Measurements from ENCODE around the gene GPR176. TPM values are rescaled to one million over a fixed set of nuclear protein-coding genes. Genes with fewer than 3 reads are reported as not detected.
A peak's percentile ranks its signal among the peaks of the same experiment; 100 is the strongest.

GPR176 gene
- total and polyA plus RNA-seq, 8 donors, result 0.16 to 6.8 (median 0.81) TPM

GRCh38 chr15:39808909-39809308 is 111.2 kb downstream of the GPR176 start:
- DNase-seq (no peak), ATAC-seq (no peak), FAIRE-seq (no peak)
- Histone ChIP-seq H3K9me3 (no peaks in the 10 kb centered on the region), H3K36me3 (no peaks in the 10 kb centered on the region), H3K27ac (no peak overlapping the region), H3K4me3 (no peak overlapping the region), H3K27me3 (no peaks in the 10 kb centered on the region), H3K4me1 (no peaks in the 10 kb centered on the region)
- intact Hi-C loops (cut with DNase I), result loop anchor here in 1 of 3 donors (10.0 kb wide), 1 partner anchor 66 kb away; no protein-coding TSS in a partner anchor
- TF ChIP-seq CTCF (IDR thresholded peaks at IDR 0.05), result no peak
- 54 to 56% methylated on average over 3 of the region's 3 CpGs for WGBS, 2 donors

GRCh38 chr15:39807791-39808190 is 112.3 kb downstream of the GPR176 start:
- FAIRE-seq (no peak), DNase-seq (no peak), ATAC-seq (no peak)
- no peaks in the 10 kb centered on the region for H3K27me3 ChIP-seq
- H3K4me3 ChIP-seq, result no peak overlapping the region
- no peaks in the 10 kb centered on the region for H3K36me3 ChIP-seq
- intact Hi-C loops (cut with DNase I), result loop anchor here in 1 of 3 donors (10.0 kb wide), 1 partner anchor 67 kb away; no protein-coding TSS in a partner anchor
- no peak for TF ChIP-seq CTCF (IDR thresholded peaks at IDR 0.05)
- H3K27ac ChIP-seq, result no peak overlapping the region
- no peaks in the 10 kb centered on the region for H3K4me1 ChIP-seq
- 89 to 90% methylated on average over 4 of the region's 4 CpGs for WGBS, 2 donors
- H3K9me3 ChIP-seq, result no peaks in the 10 kb centered on the region

- intact Hi-C loops (cut with DNase I), result loop anchor here in 1 of 3 donors (10.0 kb wide), 1 partner anchor 71 kb away; no protein-coding TSS in a partner anchor
- Histone ChIP-seq H3K9me3 (no peaks in the 10 kb centered on the region), H3K36me3 (no peaks in the 10 kb centered on the region), H3K27me3 (no peaks in the 10 kb centered on the region), H3K4me3 (no peak overlapping the region), H3K27ac (no peak overlapping the region), H3K4me1 (no peaks in the 10 kb centered on the region)
- 71 to 79% methylated on average over 2 of the region's 2 CpGs for WGBS, 2 donors
- no peak for TF ChIP-seq CTCF (IDR thresholded peaks at IDR 0.05)
- ATAC-seq, result no peak
- DNase-seq, result no peak
- no peak for FAIRE-seq
Measured at GRCh38 chr15:39804026-39804425, 116.0 kb downstream of the GPR176 start.

- H3K36me3 ChIP-seq, result no peaks in the 10 kb centered on the region
- no peak for ATAC-seq
- no peak for TF ChIP-seq CTCF (IDR thresholded peaks at IDR 0.05)
- no peak overlapping the region for H3K27ac ChIP-seq
- H3K27me3 ChIP-seq, result no peaks in the 10 kb centered on the region
- no peak for DNase-seq
- no peak for FAIRE-seq
- no peaks in the 10 kb centered on the region for H3K9me3 ChIP-seq
- intact Hi-C loops (cut with DNase I), result loop anchor here in 1 of 3 donors (10.0 kb wide), 1 partner anchor 72 kb away; no protein-coding TSS in a partner anchor
- no peak overlapping the region for H3K4me3 ChIP-seq
- H3K4me1 ChIP-seq, result no peaks in the 10 kb centered on the region
- 76 to 87% methylated on average over 4 of the region's 4 CpGs for WGBS, 2 donors
Measured at GRCh38 chr15:39803016-39803415, 117.0 kb downstream of the GPR176 start.

- WGBS, 2 donors, result 61 to 69% methylated on average over 19 of the region's 19 CpGs
- ATAC-seq (peak; percentile 76 to 98 (median 87)), FAIRE-seq (no peak), DNase-seq (peak in 5 of 6 donors; percentile 17 to 57 (median 45))
- no peak overlapping the region for H3K27ac ChIP-seq
- H3K27me3 ChIP-seq, result no peaks in the 10 kb centered on the region
- no peaks in the 10 kb centered on the region for H3K36me3 ChIP-seq
- peak; percentile 13 to 39 (median 32) for TF ChIP-seq CTCF (IDR thresholded peaks at IDR 0.05)
- intact Hi-C loops (cut with DNase I), result loop anchor here in 1 of 3 donors (10.0 kb wide), 1 partner anchor 73 kb away; no protein-coding TSS in a partner anchor
- H3K9me3 ChIP-seq, result no peaks in the 10 kb centered on the region
- H3K4me1 ChIP-seq, result no peaks in the 10 kb centered on the region
- no peak overlapping the region for H3K4me3 ChIP-seq
Measured at GRCh38 chr15:39801641-39802309, 118.3 kb downstream of the GPR176 start.
